ENCODE data around the gene AHDC1. TPM values are rescaled to one million over a fixed set of nuclear protein-coding genes. Genes with fewer than 3 reads are reported as not detected.

Gene AHDC1
- total and polyA plus RNA-seq, 9 donors = 11.2 to 159 (median 82.1) TPM

- no peak for TF ChIP-seq EP300 (IDR thresholded peaks at IDR 0.05)
- no peak for TF ChIP-seq POLR2A (IDR thresholded peaks at IDR 0.05)
- TF ChIP-seq, protein P1, sequence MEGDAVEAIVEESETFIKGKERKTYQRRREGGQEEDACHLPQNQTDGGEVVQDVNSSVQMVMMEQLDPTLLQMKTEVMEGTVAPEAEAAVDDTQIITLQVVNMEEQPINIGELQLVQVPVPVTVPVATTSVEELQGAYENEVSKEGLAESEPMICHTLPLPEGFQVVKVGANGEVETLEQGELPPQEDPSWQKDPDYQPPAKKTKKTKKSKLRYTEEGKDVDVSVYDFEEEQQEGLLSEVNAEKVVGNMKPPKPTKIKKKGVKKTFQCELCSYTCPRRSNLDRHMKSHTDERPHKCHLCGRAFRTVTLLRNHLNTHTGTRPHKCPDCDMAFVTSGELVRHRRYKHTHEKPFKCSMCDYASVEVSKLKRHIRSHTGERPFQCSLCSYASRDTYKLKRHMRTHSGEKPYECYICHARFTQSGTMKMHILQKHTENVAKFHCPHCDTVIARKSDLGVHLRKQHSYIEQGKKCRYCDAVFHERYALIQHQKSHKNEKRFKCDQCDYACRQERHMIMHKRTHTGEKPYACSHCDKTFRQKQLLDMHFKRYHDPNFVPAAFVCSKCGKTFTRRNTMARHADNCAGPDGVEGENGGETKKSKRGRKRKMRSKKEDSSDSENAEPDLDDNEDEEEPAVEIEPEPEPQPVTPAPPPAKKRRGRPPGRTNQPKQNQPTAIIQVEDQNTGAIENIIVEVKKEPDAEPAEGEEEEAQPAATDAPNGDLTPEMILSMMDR (IDR thresholded peaks at IDR 0.05) = no peak
- H3K4me1 ChIP-seq (ENCODE audit: insufficient read depth) = peaks cover 53% of the 10 kb centered on the region
- intact Hi-C loops (cut with DNase I) = loop anchor here in 1 of 4 donors (5.0 kb wide), 2 partner anchors 35 to 40 kb away; partner anchors contain the start of gene AHDC1
- DNase-seq = peak in 1 of 5 donors; percentile 26
- H3K4me3 ChIP-seq = peak overlapping the region; percentile 9
- H3K27ac ChIP-seq = peak overlapping the region; percentile 46 to 86
- no peaks in the 10 kb centered on the region for H3K9me3 ChIP-seq
- H3K36me3 ChIP-seq = no peaks in the 10 kb centered on the region
- H3K27me3 ChIP-seq = no peaks in the 10 kb centered on the region
- WGBS, 3 donors = 62 to 68% (median 67%) methylated on average over 18 of the region's 18 CpGs
Measured at GRCh38 chr1:27562534-27563340, 41.2 kb downstream of the AHDC1 start.

DNA sequence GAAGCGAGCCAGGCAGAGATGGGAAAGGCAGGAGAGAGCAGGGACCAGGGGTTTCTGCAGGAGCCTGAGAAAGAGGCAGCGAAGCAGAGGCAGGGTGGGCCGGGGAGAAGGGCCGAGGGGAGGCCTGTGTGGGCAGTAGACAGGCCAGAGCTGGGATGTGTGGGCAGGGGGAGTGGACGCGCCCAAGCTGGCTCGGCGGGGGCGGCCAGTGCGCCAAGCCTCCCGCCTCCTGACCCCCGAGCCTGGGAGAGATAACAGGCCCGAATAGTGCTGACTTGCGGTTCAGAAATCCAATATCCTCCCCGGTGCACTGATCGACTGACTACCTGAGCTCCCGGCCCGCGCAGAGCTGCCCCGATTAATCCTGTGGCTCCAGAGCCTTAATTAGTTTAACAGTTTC lies 41.9 kb downstream of the AHDC1 start:
- intact Hi-C loops (cut with DNase I) = loop anchor here in 1 of 4 donors (5.0 kb wide), 2 partner anchors 35 to 40 kb away; partner anchors contain the start of gene AHDC1
- no peaks in the 10 kb centered on the region for H3K27me3 ChIP-seq
- H3K9me3 ChIP-seq = no peaks in the 10 kb centered on the region
- TF ChIP-seq EP300 (IDR thresholded peaks at IDR 0.05) = no peak
- TF ChIP-seq, protein P1 (IDR thresholded peaks at IDR 0.05) = no peak
- no peak for TF ChIP-seq POLR2A (IDR thresholded peaks at IDR 0.05)
- H3K36me3 ChIP-seq = no peaks in the 10 kb centered on the region
- H3K27ac ChIP-seq = peak overlapping the region; percentile 46 to 86
- 6 to 14% (median 12%) methylated on average over 20 of the region's 20 CpGs for WGBS, 3 donors
- H3K4me1 ChIP-seq (ENCODE audit: insufficient read depth) = peaks cover 50% of the 10 kb centered on the region
- DNase-seq = peak; percentile 46 to 70 (median 49)
- H3K4me3 ChIP-seq = peak overlapping the region; percentile 9

GRCh38 chr1:27561124-27561899 lies 42.6 kb downstream of the AHDC1 start:
- peak; percentile 38 to 60 (median 57) for DNase-seq
- Histone ChIP-seq H3K4me1 (ENCODE audit: insufficient read depth) (peaks cover 45% of the 10 kb centered on the region), H3K36me3 (no peaks in the 10 kb centered on the region), H3K27ac (peak overlapping the region; percentile 46 to 86), H3K27me3 (no peaks in the 10 kb centered on the region), H3K4me3 (no peak overlapping the region), H3K9me3 (no peaks in the 10 kb centered on the region)
- TF ChIP-seq POLR2A (IDR thresholded peaks at IDR 0.05) = no peak
- TF ChIP-seq, protein P1 (IDR thresholded peaks at IDR 0.05) = no peak
- TF ChIP-seq EP300 (IDR thresholded peaks at IDR 0.05) = no peak
- 14 to 17% (median 15%) methylated on average over 9 of the region's 9 CpGs for WGBS, 3 donors
- intact Hi-C loops (cut with DNase I) = loop anchor here in 1 of 4 donors (5.0 kb wide), 2 partner anchors 34 to 41 kb away; partner anchors contain the start of gene AHDC1

Data from ovary (tissue), 9 donors.